ENCODE measurements around the gene DNAJC22. TPM values are rescaled to one million over a fixed set of nuclear protein-coding genes. Genes with fewer than 3 reads are reported as not detected.

The DNAJC22 gene
- polyA plus RNA-seq, 1 of the 3 experiments (the other 2 are of a cell fraction), result 4.5 TPM

DNA sequence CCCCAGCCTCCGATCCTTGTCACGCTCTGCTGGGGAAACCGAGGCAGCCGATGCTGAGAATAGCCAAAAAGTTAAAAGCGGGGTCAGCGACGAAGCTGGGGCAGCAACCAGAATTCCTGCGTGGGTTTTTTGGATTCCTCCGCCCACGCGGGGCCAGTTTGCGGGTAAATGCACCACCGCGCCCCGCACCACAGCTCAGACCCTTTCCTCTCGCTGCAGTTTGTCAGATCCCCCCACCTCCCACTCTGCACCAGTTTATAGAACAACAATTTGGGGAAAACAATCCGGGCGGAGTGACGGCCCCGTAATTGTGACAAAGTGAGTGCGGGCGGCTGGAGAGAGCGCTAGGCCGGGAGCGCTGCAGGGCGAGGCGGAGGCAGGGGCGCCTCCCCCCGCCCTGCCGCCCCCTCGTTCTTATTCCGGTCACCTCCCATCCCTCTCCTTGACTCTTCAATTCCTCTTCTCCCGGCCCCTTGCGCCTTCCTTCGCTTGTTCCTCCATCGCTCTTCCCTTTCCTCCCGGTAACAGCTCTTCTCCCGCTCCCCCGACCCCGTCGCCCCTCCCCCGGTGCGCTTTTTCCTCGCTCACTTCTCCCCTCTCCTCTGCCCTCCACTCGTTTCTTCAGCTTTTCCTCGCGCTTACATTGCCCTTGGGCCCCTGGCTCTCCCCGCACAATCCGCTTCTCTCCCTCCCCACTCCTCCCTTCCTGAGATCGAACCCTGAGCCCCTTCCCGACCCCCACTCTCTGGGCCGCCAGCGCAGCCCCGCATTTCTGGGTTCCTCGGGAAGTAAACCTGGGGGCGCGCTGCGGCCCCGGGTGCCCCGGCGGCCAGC lies 646 bp upstream of the DNAJC22 start:
- Histone ChIP-seq H3K36me3 (replicated peaks in 1 of 2; ENCODE audit: control insufficient read depth in 1 of 2, insufficient read depth in 2 of 2, low read length in 1 of 2) (no peaks in the 10 kb centered on the region), H3K4me2 (peak overlapping the region; percentile 58), H2AFZ (ENCODE audit: low read depth) (peak overlapping the region; percentile 71; the same call in 1 of the 2 replicates), H3F3A (replicated peaks; ENCODE audit: insufficient read depth) (peaks cover 13% of the 10 kb centered on the region), H3K27ac (ENCODE audit: low read depth in 2 of 2, low read length in 1 of 2) (no peak overlapping the region), H4K20me1 (ENCODE audit: insufficient read depth) (no peaks in the 10 kb centered on the region), H3K27me3 (ENCODE audit: insufficient read depth) (peaks cover 5% of the 10 kb centered on the region; the same call in 1 of the 2 replicates), H3K4me1 (ENCODE audit: control insufficient read depth in 1 of 2, insufficient read depth in 2 of 2, low read depth in 1 of 2, low read length in 1 of 2) (peaks cover 15 to 38% of the 10 kb centered on the region in 2 experiments; a peak in 2 of 4 replicates), H3K79me2 (ENCODE audit: insufficient read depth) (no peaks in the 10 kb centered on the region), H3K9ac (no peak overlapping the region), H3K9me3 (no peaks in the 10 kb centered on the region), H3K4me3 (ENCODE audit: low read depth in 2 of 2, low read length in 1 of 2) (peak overlapping the region; percentile 27 to 54; a peak in 3 of 4 replicates), H3K9me2 (no peaks in the 10 kb centered on the region)
- peak; percentile 67 for DNase-seq
- POLR2A ChIA-PET, result interaction anchor here (1.5 kb wide), 1 partner anchor 57 kb away, joined by 3 read pairs; no protein-coding TSS in a partner anchor
- TF ChIP-seq MEF2A (IDR thresholded peaks at IDR 0.05; ENCODE audit: borderline replicate concordance, low read depth) (no peak), CHD2 (IDR thresholded peaks at IDR 0.05; ENCODE audit: low read length, partially characterized antibody) (no peak), RAD21 (IDR thresholded peaks at IDR 0.05; ENCODE audit: low read length) (no peak)
- 23% methylated on average over 61 of the region's 61 CpGs for WGBS (ENCODE audit: low lambda C conversion rate)
- CTCF ChIA-PET, result interaction anchor here (0.6 to 10.6 kb wide), 20 partner anchors 9 to 257 kb away, joined by 3 to 256 read pairs (median 8); partner anchors contain the start of genes C1QL4, MCRS1 and PRPH

DNA sequence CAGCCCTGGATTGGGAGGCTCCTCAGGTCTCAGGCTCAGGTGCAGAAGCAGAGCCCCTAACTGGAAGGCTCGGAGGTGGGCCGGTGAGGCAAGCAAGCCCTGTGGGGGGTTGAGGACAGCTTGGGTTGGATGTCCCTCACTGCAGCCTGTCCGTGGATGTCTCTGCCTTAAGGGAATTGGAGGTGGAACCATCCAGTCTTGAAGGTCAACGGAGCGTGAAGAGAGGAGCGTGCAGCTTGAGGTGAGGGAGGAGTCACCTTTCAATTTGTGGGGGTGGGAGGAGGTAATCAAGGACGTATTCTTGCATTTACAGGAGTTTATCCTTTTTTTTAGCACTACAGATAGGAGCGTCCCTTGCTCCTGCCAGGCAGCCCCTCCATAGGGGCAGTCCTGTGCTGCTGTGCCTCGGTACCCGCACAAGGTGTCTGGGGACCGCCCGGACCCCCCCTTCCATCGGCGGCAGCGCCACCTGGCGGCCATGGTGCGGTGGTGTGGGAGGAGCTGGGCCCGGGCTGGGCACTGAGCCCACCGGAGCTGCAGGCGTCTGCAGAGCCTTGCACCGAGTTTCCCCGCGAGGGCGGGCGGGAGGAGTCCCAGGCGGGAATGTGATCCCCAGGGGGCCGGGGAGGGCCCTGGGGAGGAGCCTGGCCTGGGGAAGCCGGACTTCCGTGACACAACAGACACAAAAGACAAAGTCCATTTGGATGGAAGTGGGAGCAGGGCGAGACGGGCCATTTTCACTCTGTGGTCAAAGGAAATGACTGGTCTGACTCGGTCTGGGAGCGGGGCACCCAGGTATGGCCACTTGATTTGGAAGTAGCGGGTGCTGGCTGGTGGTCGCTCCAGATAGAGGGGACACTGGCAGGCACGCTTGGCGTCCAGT lies 864 bp downstream of the DNAJC22 start:
- no peaks in the 10 kb centered on the region for H4K20me1 ChIP-seq (ENCODE audit: insufficient read depth)
- H3K27me3 ChIP-seq (ENCODE audit: insufficient read depth), result peaks cover 5% of the 10 kb centered on the region; the same call in 1 of the 2 replicates
- ChIA-PET CTCF (interaction anchor here (0.5 to 10.6 kb wide), 74 partner anchors 10 to 1476 kb away, joined by 3 to 256 read pairs (median 4); partner anchors contain the start of genes C1QL4, KCNH3, MCRS1 and PRPF40B), POLR2A (interaction anchor here (0.9 to 1.0 kb wide), 4 partner anchors 11 to 217 kb away, joined by 3 to 7 read pairs (median 3); partner anchors contain the start of genes C1QL4 and TUBA1B)
- no peaks in the 10 kb centered on the region for H3K9me3 ChIP-seq
- DNase-seq, result peak; percentile 97
- H3K9ac ChIP-seq, result peak overlapping the region; percentile 45; the same call in 1 of the 2 replicates
- H3K27ac ChIP-seq (ENCODE audit: low read depth in 2 of 2, low read length in 1 of 2), result no peak overlapping the region
- H3F3A ChIP-seq (replicated peaks; ENCODE audit: insufficient read depth), result peaks cover 5% of the 10 kb centered on the region
- H3K4me1 ChIP-seq (ENCODE audit: control insufficient read depth in 1 of 2, insufficient read depth in 2 of 2, low read depth in 1 of 2, low read length in 1 of 2), result peaks cover 15 to 38% of the 10 kb centered on the region in 2 experiments; a peak in 2 of 4 replicates
- no peaks in the 10 kb centered on the region for H3K79me2 ChIP-seq (ENCODE audit: insufficient read depth)
- H3K4me2 ChIP-seq, result peak overlapping the region; percentile 58
- peak overlapping the region; percentile 19 to 50 for H3K4me3 ChIP-seq (ENCODE audit: low read depth in 2 of 2, low read length in 1 of 2)
- H3K9me2 ChIP-seq, result no peaks in the 10 kb centered on the region
- peak overlapping the region; percentile 60; the same call in 1 of the 2 replicates for H2AFZ ChIP-seq (ENCODE audit: low read depth)
- WGBS (ENCODE audit: low lambda C conversion rate), result 32% methylated on average over 26 of the region's 37 CpGs
- H3K36me3 ChIP-seq (replicated peaks in 1 of 2; ENCODE audit: control insufficient read depth in 1 of 2, insufficient read depth in 2 of 2, low read length in 1 of 2), result no peaks in the 10 kb centered on the region
- TF ChIP-seq, protein P1, sequence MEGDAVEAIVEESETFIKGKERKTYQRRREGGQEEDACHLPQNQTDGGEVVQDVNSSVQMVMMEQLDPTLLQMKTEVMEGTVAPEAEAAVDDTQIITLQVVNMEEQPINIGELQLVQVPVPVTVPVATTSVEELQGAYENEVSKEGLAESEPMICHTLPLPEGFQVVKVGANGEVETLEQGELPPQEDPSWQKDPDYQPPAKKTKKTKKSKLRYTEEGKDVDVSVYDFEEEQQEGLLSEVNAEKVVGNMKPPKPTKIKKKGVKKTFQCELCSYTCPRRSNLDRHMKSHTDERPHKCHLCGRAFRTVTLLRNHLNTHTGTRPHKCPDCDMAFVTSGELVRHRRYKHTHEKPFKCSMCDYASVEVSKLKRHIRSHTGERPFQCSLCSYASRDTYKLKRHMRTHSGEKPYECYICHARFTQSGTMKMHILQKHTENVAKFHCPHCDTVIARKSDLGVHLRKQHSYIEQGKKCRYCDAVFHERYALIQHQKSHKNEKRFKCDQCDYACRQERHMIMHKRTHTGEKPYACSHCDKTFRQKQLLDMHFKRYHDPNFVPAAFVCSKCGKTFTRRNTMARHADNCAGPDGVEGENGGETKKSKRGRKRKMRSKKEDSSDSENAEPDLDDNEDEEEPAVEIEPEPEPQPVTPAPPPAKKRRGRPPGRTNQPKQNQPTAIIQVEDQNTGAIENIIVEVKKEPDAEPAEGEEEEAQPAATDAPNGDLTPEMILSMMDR (IDR thresholded peaks at IDR 0.05), result peak; percentile 95
- peak; percentile 31; the same call in 1 of the 2 replicates for TF ChIP-seq TAF1 (IDR thresholded peaks at IDR 0.05; ENCODE audit: borderline replicate concordance, low read depth, low read length)
- TF ChIP-seq FOXJ3 (CRISPR knock-in tag; IDR thresholded peaks at IDR 0.05), result no peak
- TF ChIP-seq, protein P2, sequence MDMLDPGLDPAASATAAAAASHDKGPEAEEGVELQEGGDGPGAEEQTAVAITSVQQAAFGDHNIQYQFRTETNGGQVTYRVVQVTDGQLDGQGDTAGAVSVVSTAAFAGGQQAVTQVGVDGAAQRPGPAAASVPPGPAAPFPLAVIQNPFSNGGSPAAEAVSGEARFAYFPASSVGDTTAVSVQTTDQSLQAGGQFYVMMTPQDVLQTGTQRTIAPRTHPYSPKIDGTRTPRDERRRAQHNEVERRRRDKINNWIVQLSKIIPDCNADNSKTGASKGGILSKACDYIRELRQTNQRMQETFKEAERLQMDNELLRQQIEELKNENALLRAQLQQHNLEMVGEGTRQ (IDR thresholded peaks at IDR 0.05; ENCODE audit: borderline replicate concordance, low read depth, low read length), result no peak
- TF ChIP-seq JUND (IDR thresholded peaks at IDR 0.05), result no peak
- TF ChIP-seq SMC3 (IDR thresholded peaks at IDR 0.05; ENCODE audit: low read depth, low read length), result peak; percentile 45
- no peak for TF ChIP-seq GABPA (IDR thresholded peaks at IDR 0.05; ENCODE audit: low read depth)
- TF ChIP-seq EP300 (IDR thresholded peaks at IDR 0.05; ENCODE audit: borderline replicate concordance in 1 of 2, low read depth in 1 of 2, low read length in 1 of 2), result no peak
- no peak; the same call in 1 of the 2 replicates for TF ChIP-seq NRF1 (IDR thresholded peaks at IDR 0.05; ENCODE audit: low read depth, low read length)
- TF ChIP-seq NFIC (IDR thresholded peaks at IDR 0.05; ENCODE audit: borderline replicate concordance), result peak; percentile 67; the same call in 1 of the 2 replicates
- no peak for TF ChIP-seq GATA2 (CRISPR knock-in tag; IDR thresholded peaks at IDR 0.05)
- no peak for TF ChIP-seq RXRA (IDR thresholded peaks at IDR 0.05; ENCODE audit: borderline replicate concordance, low read depth)
- TF ChIP-seq RAD21 (IDR thresholded peaks at IDR 0.05; ENCODE audit: low read length), result peak; percentile 34
- TF ChIP-seq FOXM1 (IDR thresholded peaks at IDR 0.05; ENCODE audit: low read depth), result no peak
- no peak for TF ChIP-seq FOSL2 (IDR thresholded peaks at IDR 0.05; ENCODE audit: borderline replicate concordance, low read depth)
- no peak for TF ChIP-seq MEF2A (IDR thresholded peaks at IDR 0.05; ENCODE audit: borderline replicate concordance, low read depth)
- no peak for TF ChIP-seq SIN3A (IDR thresholded peaks at IDR 0.05; ENCODE audit: borderline replicate concordance, low read depth, low read length)
- TF ChIP-seq EZH2phosphoT487 (IDR thresholded peaks at IDR 0.05; ENCODE audit: borderline replicate concordance, low read depth), result no peak
- TF ChIP-seq TCF12 (IDR thresholded peaks at IDR 0.05), result no peak
- no peak; the same call in 1 of the 2 replicates for TF ChIP-seq ELF1 (IDR thresholded peaks at IDR 0.05)

Measured in SK-N-SH (cell line).